Prostate gland (tissue), 2 donors: ENCODE measurements around the gene RBKS. TPM values are rescaled to one million over a fixed set of nuclear protein-coding genes. Genes with fewer than 3 reads are reported as not detected.

Experiments used
- DNase-seq: peaks from one replicate; pipeline ENCODE4 v3.0.0-alpha.2; 2019; ENCODE audit warnings: low spot score
- H3K27ac ChIP-seq, 2 donors: fragments of 200-600 bp; sonication (generic); 2 replicates each; pipeline ENCODE4 v1.5.1; 2017 to 2019
- H3K27me3 ChIP-seq: fragments of 200-600 bp; sonication (generic); replicated peaks from 2 replicates; pipeline ENCODE4 v1.5.1; 2019; ENCODE audit not compliant: insufficient read depth
- H3K36me3 ChIP-seq, 2 donors: fragments of 200-600 bp; sonication (generic); 1 replicate in 1 of 2; 2 replicates in 1 of 2; pipeline versions ENCODE4 v1.5.1 to v1.8.1; 2017 to 2019
- H3K4me1 ChIP-seq: fragments of 200-600 bp; sonication (generic); replicated peaks from 2 replicates; pipeline ENCODE4 v1.5.1; 2019
- H3K4me3 ChIP-seq, 2 donors: fragments of 200-600 bp; sonication (generic); 2 replicates each; pipeline ENCODE4 v1.5.1; 2017 to 2019
- H3K9me3 ChIP-seq: fragments of 200-600 bp; sonication (generic); 2 replicates; pipeline ENCODE4 v1.5.1; 2017
- CTCF ChIP-seq, 4 experiments: fragments of 200-600 bp in 2 of 4; fragments of 450-650 bp in 2 of 4; sonication (generic) in 2 of 4; IDR thresholded peaks; 1 replicate in 3 of 4; 2 replicates in 1 of 4; pipeline ENCODE4 v1.5.1; 2016 to 2019; ENCODE audit warnings: antibody characterized with exemption in 4 of 4, mild to moderate bottlenecking in 2 of 4, moderate library complexity in 2 of 4
- POLR2A ChIP-seq: fragments of 450-650 bp; IDR thresholded peaks from one replicate; pipeline ENCODE4 v1.6.1; 2016; ENCODE audit warnings: antibody characterized with exemption, mild to moderate bottlenecking
- POLR2AphosphoS5 ChIP-seq: sonication (generic); formaldehyde crosslinking; IDR thresholded peaks from one replicate; pipeline ENCODE4 v1.6.1; 2017; ENCODE audit warnings: antibody characterized with exemption
- WGBS: methylation state at CpG from one replicate; pipeline ENCODE4 v1.1.5; 2018; 5-methylcytosine and 5-hydroxymethylcytosine counted together
- intact Hi-C: fragments of 100-400 bp; cut with DNase I; formaldehyde crosslinking; loops from one replicate; pipeline ENCODE4 v1.14.2; 2022
- total RNA-seq, 2 donors: library from RNA; depleted of rRNA; stranded (reverse); fragments of >200 nt; gene quantifications; one replicate each; pipeline ENCODE4 v1.1.0, GENCODE V29; 2016

RBKS gene
- total RNA-seq, 2 donors from 2014 or later, result 1.6 to 1.8 TPM

GRCh38 chr2:27806311-27807059, 83.7 kb downstream of the RBKS start:
- Histone ChIP-seq H3K27me3 (no peaks in the 10 kb centered on the region), H3K27ac (no peak overlapping the region), H3K4me3 (no peak overlapping the region), H3K4me1 (no peaks in the 10 kb centered on the region), H3K9me3 (no peaks in the 10 kb centered on the region), H3K36me3 (no peaks in the 10 kb centered on the region)
- WGBS, result 94% methylated on average over 5 of the region's 5 CpGs
- DNase-seq, result no peak
- TF ChIP-seq CTCF (IDR thresholded peaks at IDR 0.05) (no peak), POLR2AphosphoS5 (no peak), POLR2A (no peak)
- intact Hi-C loops, result no loop called here

- intact Hi-C loops, result no loop called here
- Histone ChIP-seq H3K4me3 (no peak overlapping the region), H3K9me3 (no peaks in the 10 kb centered on the region), H3K4me1 (no peaks in the 10 kb centered on the region), H3K36me3 (no peaks in the 10 kb centered on the region), H3K27me3 (no peaks in the 10 kb centered on the region), H3K27ac (no peak overlapping the region)
- WGBS, result 82% methylated on average over 3 of the region's 3 CpGs
- no peak for TF ChIP-seq POLR2A
- TF ChIP-seq CTCF (IDR thresholded peaks at IDR 0.05), result no peak
- no peak for TF ChIP-seq POLR2AphosphoS5
- DNase-seq, result no peak
These were observed 85.0 kb downstream of the RBKS start for GRCh38 chr2:27805180-27805579.

- DNase-seq, result no peak
- no peak overlapping the region for H3K27ac ChIP-seq
- intact Hi-C loops, result no loop called here
- no peak for TF ChIP-seq POLR2A
- no peak for TF ChIP-seq CTCF (IDR thresholded peaks at IDR 0.05)
- no peak for TF ChIP-seq POLR2AphosphoS5
- no peaks in the 10 kb centered on the region for H3K4me1 ChIP-seq
- no peak overlapping the region for H3K4me3 ChIP-seq
- H3K36me3 ChIP-seq, result no peaks in the 10 kb centered on the region
- H3K27me3 ChIP-seq, result no peaks in the 10 kb centered on the region
- H3K9me3 ChIP-seq, result no peaks in the 10 kb centered on the region
These were observed 86.0 kb downstream of the RBKS start for GRCh38 chr2:27804146-27804545.

- TF ChIP-seq POLR2AphosphoS5, result no peak
- TF ChIP-seq POLR2A, result no peak
- no peak for TF ChIP-seq CTCF (IDR thresholded peaks at IDR 0.05)
- WGBS, result 96% methylated on average over 2 of the region's 2 CpGs
These were observed 87.1 kb downstream of the RBKS start for GRCh38 chr2:27803046-27803445.

GRCh38 chr2:27802547-27802946, 87.6 kb downstream of the RBKS start:
- DNase-seq, result no peak
- no peaks in the 10 kb centered on the region for H3K36me3 ChIP-seq
- H3K9me3 ChIP-seq, result no peaks in the 10 kb centered on the region
- 92% methylated on average over 6 of the region's 6 CpGs for WGBS
- intact Hi-C loops, result no loop called here
- H3K4me1 ChIP-seq, result no peaks in the 10 kb centered on the region
- no peak overlapping the region for H3K27ac ChIP-seq
- no peaks in the 10 kb centered on the region for H3K27me3 ChIP-seq
- TF ChIP-seq POLR2A (no peak), POLR2AphosphoS5 (no peak), CTCF (IDR thresholded peaks at IDR 0.05) (no peak)
- no peak overlapping the region for H3K4me3 ChIP-seq

More at GRCh38 chr2:27803046-27803445, 87.1 kb downstream of the RBKS start:
- intact Hi-C loops, result no loop called here
- Histone ChIP-seq H3K27ac (no peak overlapping the region), H3K4me1 (no peaks in the 10 kb centered on the region), H3K9me3 (no peaks in the 10 kb centered on the region), H3K27me3 (no peaks in the 10 kb centered on the region), H3K4me3 (no peak overlapping the region), H3K36me3 (no peaks in the 10 kb centered on the region)
- no peak for DNase-seq
